HCT116 (cell line): ENCODE data around the gene ZNF804B.

ENCODE experiments used
- POLR2A ChIP-seq: IDR thresholded peaks from 2 replicates; pipeline ENCODE4 v1.7.0; 2011; ENCODE audit warnings: borderline replicate concordance; ENCODE audit not compliant: insufficient read depth, insufficient read length; ENCODE audit errors: extremely low read depth
- TF ChIP-seq, protein P1 (sequence below), 3 experiments: fragments of 200-600 bp in 1 of 3; sonication (generic) in 1 of 3; IDR thresholded peaks in 2 of 3; conservative IDR thresholded peaks in 1 of 3; 2 replicates each; pipeline ENCODE4 v1.5.1; 2012 to 2017; ENCODE audit warnings: low read depth in 2 of 3, low read length in 2 of 3, antibody characterized with exemption in 1 of 3, borderline replicate concordance in 1 of 3, control low read depth in 1 of 3, mild to moderate bottlenecking in 1 of 3, mixed read lengths in 1 of 3, mixed run types in 1 of 3, moderate library complexity in 1 of 3; ENCODE audit not compliant: insufficient read depth in 1 of 3

DNA sequence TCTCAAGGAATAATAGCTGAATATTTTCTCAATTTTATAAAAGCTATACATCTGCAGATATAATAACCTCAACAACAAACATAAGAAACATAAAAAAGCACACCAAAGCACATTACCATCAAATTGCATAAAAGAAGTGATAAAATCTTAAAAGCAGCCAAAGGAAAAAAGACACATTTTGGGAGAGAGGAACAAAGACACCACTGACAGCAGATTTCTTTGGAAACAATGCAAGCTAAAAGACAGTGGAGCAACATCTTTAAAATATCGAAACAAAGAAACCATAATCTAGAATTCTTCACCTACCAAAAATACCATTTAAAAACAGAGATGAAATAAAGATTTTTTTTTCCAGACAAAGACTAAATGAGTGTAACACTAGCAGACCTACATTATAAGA lies 91.7 kb downstream of the ZNF804B start:
- TF ChIP-seq POLR2A, result no peak
- TF ChIP-seq, protein P1, sequence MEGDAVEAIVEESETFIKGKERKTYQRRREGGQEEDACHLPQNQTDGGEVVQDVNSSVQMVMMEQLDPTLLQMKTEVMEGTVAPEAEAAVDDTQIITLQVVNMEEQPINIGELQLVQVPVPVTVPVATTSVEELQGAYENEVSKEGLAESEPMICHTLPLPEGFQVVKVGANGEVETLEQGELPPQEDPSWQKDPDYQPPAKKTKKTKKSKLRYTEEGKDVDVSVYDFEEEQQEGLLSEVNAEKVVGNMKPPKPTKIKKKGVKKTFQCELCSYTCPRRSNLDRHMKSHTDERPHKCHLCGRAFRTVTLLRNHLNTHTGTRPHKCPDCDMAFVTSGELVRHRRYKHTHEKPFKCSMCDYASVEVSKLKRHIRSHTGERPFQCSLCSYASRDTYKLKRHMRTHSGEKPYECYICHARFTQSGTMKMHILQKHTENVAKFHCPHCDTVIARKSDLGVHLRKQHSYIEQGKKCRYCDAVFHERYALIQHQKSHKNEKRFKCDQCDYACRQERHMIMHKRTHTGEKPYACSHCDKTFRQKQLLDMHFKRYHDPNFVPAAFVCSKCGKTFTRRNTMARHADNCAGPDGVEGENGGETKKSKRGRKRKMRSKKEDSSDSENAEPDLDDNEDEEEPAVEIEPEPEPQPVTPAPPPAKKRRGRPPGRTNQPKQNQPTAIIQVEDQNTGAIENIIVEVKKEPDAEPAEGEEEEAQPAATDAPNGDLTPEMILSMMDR (IDR thresholded peaks at IDR 0.05 in 2 of 3, conservative IDR thresholded peaks at IDR 0.05 in 1 of 3; ENCODE audit: borderline replicate concordance in 1 of 3, insufficient read depth in 1 of 3, low read depth in 2 of 3, low read length in 2 of 3), result no peak
